WERI-Rb-1 (cell line): ENCODE results near the gene SOX5.

Source experiments
- DNase-seq: peaks from one replicate; pipeline ENCODE4 v3.0.0-alpha.2; 2020
- H3K27ac ChIP-seq: fragments of 250-450 bp; sonication (Bioruptor Pico); 2 replicates; pipeline ENCODE4 v1.5.1; 2020; ENCODE audit warnings: mild to moderate bottlenecking, moderate library complexity
- H3K27me3 ChIP-seq: fragments of 250-450 bp; sonication (Bioruptor Pico); 2 replicates; pipeline ENCODE4 v1.5.1; 2021; ENCODE audit warnings: mild to moderate bottlenecking, low read depth, moderate library complexity; ENCODE audit not compliant: insufficient read depth, severe bottlenecking
- H3K36me3 ChIP-seq: fragments of 250-450 bp; sonication (Bioruptor Pico); 2 replicates; pipeline ENCODE4 v1.5.1; 2020; ENCODE audit warnings: mild to moderate bottlenecking, moderate library complexity
- H3K4me3 ChIP-seq: 2 replicates; pipeline ENCODE4 v1.5.1; 2011; ENCODE audit warnings: low read depth, mild to moderate bottlenecking, control low read depth, low read length
- H3K9me3 ChIP-seq: fragments of 250-450 bp; sonication (Bioruptor Pico); 2 replicates; pipeline ENCODE4 v1.5.1; 2021; ENCODE audit warnings: mild to moderate bottlenecking, moderate library complexity; ENCODE audit not compliant: severe bottlenecking
- TF ChIP-seq, protein P1 (sequence below): IDR thresholded peaks from 2 replicates; pipeline ENCODE4 v1.5.1; 2011; ENCODE audit warnings: low read depth, mild to moderate bottlenecking, control low read depth, inconsistent platforms, low read length

The SOX5 gene

DNA sequence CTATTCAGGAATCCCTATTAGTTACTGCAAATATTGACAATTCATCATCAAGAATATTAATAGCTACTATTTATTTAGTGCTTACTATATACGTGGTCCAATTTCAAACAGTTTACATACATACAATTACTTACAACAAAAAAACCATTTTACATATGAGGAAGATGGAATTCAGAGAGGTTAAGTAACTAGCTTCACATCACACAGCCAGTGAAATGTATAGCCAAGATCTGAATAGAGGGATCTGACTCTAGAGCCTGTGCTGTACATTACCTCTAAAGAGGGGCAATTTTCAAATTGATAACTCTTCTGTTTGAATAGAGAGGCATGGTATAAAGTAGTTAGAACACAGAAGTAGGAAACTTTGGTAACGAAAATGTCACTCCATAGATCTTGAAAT lies 18.3 kb downstream of the SOX5 start:
- TF ChIP-seq, protein P1, sequence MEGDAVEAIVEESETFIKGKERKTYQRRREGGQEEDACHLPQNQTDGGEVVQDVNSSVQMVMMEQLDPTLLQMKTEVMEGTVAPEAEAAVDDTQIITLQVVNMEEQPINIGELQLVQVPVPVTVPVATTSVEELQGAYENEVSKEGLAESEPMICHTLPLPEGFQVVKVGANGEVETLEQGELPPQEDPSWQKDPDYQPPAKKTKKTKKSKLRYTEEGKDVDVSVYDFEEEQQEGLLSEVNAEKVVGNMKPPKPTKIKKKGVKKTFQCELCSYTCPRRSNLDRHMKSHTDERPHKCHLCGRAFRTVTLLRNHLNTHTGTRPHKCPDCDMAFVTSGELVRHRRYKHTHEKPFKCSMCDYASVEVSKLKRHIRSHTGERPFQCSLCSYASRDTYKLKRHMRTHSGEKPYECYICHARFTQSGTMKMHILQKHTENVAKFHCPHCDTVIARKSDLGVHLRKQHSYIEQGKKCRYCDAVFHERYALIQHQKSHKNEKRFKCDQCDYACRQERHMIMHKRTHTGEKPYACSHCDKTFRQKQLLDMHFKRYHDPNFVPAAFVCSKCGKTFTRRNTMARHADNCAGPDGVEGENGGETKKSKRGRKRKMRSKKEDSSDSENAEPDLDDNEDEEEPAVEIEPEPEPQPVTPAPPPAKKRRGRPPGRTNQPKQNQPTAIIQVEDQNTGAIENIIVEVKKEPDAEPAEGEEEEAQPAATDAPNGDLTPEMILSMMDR: no peak
- Histone ChIP-seq H3K27me3 (no peaks in the 10 kb centered on the region), H3K9me3 (no peaks in the 10 kb centered on the region), H3K27ac (no peak overlapping the region), H3K4me3 (no peak overlapping the region), H3K36me3 (no peaks in the 10 kb centered on the region)
- no peak for DNase-seq

DNA sequence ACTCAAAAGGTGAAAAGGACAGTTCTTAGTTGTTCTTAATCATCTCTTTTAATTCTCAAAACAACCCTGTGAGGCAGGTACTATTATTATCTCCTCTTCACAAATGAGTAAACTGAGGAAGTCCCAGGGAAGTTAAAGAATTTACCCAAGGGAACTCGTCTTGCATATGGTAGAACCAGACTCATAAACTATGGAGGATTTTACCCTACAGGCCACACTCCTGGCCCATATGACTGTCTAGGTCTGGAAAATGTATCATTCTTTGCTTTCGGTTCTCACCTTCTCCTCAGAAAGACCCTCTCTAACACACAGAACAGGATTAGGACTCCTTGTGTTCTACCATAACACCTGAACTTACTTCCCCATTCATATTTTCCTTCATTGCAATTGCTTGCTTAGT lies 18.9 kb downstream of the SOX5 start:
- Histone ChIP-seq H3K27me3 (no peaks in the 10 kb centered on the region), H3K4me3 (no peak overlapping the region), H3K27ac (no peak overlapping the region), H3K36me3 (no peaks in the 10 kb centered on the region), H3K9me3 (no peaks in the 10 kb centered on the region)
- no peak for DNase-seq
- TF ChIP-seq, protein P1: no peak

DNA sequence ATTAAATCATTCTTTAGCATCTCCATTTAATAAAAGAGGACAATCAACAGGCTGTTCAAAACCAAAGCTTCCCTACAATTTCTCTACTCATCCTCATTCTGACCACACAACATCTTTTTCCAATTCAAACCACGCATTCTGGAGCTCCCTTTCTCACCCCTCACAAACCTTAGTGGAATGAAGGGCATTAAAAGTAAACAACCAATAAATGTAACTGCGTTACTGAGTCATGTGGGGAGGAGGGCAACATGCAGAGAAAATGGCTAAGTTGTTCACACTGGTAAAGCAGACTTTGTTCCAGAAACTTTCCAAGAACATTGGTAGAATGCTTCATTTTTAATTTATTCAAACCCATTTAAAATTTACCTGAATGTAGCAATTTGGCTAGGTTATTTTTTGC lies 19.6 kb downstream of the SOX5 start:
- TF ChIP-seq, protein P1: no peak
- H3K4me3 ChIP-seq: no peak overlapping the region
- no peak for DNase-seq
- no peaks in the 10 kb centered on the region for H3K36me3 ChIP-seq
- no peak overlapping the region for H3K27ac ChIP-seq
- H3K27me3 ChIP-seq: no peaks in the 10 kb centered on the region
- H3K9me3 ChIP-seq: no peaks in the 10 kb centered on the region

DNA sequence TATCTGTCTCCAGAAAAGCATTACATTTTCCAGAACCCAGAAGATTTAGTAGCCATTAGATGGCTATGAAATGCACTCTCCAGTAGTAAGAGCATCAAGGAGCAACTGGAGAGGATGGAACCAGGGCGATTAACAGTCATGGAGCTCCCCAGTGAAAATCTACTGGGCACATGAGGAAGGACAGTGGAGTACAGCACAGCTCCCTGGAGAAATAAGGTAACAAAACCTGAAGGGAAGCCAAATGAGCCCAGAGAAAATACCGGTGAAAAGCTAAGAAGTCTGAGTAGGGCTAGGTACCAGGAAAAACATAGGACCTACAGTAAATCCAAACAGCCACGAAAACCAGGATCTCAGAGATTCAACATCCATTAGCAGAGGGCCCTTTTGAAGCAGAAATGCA lies 21.6 kb downstream of the SOX5 start:
- no peak overlapping the region for H3K4me3 ChIP-seq
- DNase-seq: no peak
- TF ChIP-seq, protein P1: no peak

DNA sequence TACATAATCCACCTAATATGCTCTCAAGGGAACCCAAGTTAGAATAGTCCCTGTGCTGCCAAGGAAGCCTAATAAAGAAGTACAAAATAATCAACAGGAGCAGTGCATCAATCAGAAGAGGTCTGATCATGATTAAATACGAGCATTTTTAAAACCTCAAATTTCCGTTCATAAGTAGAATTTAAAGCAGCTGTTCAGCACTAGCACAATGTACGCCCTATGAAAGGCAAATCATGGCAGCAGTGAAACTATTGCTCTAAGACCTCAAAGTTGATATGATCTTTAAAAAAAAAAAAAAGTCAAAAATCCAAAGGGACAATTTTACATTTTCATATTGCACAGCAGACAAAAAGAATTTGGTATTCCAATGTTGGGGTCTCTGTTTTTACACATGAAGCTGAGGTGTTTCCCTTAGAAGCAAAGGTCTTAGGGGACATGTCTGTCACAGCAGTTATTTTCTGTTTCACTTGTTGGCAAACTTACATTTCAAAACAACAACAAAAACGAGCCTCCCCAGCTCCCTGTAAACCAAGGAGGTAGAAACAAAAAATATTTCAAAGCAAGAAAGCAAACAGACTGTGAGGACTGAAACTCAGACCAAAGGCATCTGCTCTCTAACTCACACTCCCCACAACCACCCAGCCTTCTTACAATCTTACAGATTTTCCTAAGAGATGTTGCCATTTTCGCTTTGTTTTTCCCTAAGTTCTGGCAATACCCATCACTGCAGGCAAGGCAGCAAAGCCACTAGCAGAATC lies 28.2 kb downstream of the SOX5 start:
- Histone ChIP-seq H3K27ac (no peak overlapping the region), H3K4me3 (no peak overlapping the region), H3K9me3 (no peaks in the 10 kb centered on the region), H3K36me3 (no peaks in the 10 kb centered on the region), H3K27me3 (no peaks in the 10 kb centered on the region)
- DNase-seq: no peak
- TF ChIP-seq, protein P1: no peak

More for the DNA sequence above, 21.6 kb downstream of the SOX5 start:
- no peaks in the 10 kb centered on the region for H3K27me3 ChIP-seq
- no peaks in the 10 kb centered on the region for H3K9me3 ChIP-seq
- H3K36me3 ChIP-seq: no peaks in the 10 kb centered on the region
- no peak overlapping the region for H3K27ac ChIP-seq

DNA sequence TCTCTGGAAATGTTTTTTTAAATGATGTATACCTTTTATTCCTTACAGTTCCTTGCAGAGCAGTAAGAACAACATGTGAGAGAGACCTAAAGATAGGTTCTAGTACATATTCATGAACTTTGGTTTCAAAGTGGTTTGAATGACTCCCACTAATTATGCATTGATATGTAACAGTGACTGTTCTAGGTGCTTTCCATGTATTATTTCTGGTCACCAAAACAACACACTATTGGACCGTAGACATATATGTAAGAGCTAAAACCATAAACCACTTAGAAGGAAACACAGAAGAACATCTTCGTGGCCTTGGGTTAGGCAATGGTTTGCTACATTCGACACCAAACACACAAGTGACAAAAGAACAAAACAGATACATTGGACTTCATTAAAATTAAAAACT lies 37.9 kb downstream of the SOX5 start:
- Histone ChIP-seq H3K4me3 (no peak overlapping the region), H3K36me3 (no peaks in the 10 kb centered on the region)
- TF ChIP-seq, protein P1: no peak

More for the DNA sequence above, 37.9 kb downstream of the SOX5 start:
- Histone ChIP-seq H3K9me3 (no peaks in the 10 kb centered on the region), H3K27ac (no peak overlapping the region), H3K27me3 (no peaks in the 10 kb centered on the region)
- no peak for DNase-seq
